LNCaP clone FGC (cell line): ENCODE measurements around the gene LGR5.

ENCODE experiments used
- DNase-seq: peaks from one replicate; pipeline ENCODE4 v3.0.0-alpha.2; 2011; ENCODE audit warnings: low read depth
- H3K4me3 ChIP-seq: 2 replicates; pipeline ENCODE4 v1.5.1; 2011; ENCODE audit warnings: mild to moderate bottlenecking, low read depth, low read length, control low read depth
- CTCF ChIP-seq: IDR thresholded peaks from 2 replicates; pipeline ENCODE4 v1.5.1; 2012; ENCODE audit warnings: mild to moderate bottlenecking; ENCODE audit not compliant: control insufficient read depth, insufficient read depth; ENCODE audit errors: extremely low read depth

LGR5 gene

GRCh38 chr12:71442567-71442931, 3.0 kb downstream of the LGR5 start:
- no peak for TF ChIP-seq CTCF
- no peak for DNase-seq
- H3K4me3 ChIP-seq = no peak overlapping the region

- TF ChIP-seq CTCF = no peak
- no peak overlapping the region for H3K4me3 ChIP-seq
- DNase-seq = no peak
These were observed 5.5 kb downstream of the LGR5 start for GRCh38 chr12:71445071-71445470.

- no peak overlapping the region for H3K4me3 ChIP-seq
- no peak for DNase-seq
- no peak for TF ChIP-seq CTCF
These were observed 8.1 kb downstream of the LGR5 start for GRCh38 chr12:71447691-71448132.

GRCh38 chr12:71448150-71448581, 8.6 kb downstream of the LGR5 start:
- TF ChIP-seq CTCF = no peak
- DNase-seq = no peak
- no peak overlapping the region for H3K4me3 ChIP-seq

- no peak for TF ChIP-seq CTCF
- H3K4me3 ChIP-seq = no peak overlapping the region
- no peak for DNase-seq
These were observed 9.9 kb downstream of the LGR5 start for GRCh38 chr12:71449373-71450070.

GRCh38 chr12:71452006-71452405, 12.4 kb downstream of the LGR5 start:
- no peak for DNase-seq
- TF ChIP-seq CTCF = no peak
- H3K4me3 ChIP-seq = no peak overlapping the region

DNA sequence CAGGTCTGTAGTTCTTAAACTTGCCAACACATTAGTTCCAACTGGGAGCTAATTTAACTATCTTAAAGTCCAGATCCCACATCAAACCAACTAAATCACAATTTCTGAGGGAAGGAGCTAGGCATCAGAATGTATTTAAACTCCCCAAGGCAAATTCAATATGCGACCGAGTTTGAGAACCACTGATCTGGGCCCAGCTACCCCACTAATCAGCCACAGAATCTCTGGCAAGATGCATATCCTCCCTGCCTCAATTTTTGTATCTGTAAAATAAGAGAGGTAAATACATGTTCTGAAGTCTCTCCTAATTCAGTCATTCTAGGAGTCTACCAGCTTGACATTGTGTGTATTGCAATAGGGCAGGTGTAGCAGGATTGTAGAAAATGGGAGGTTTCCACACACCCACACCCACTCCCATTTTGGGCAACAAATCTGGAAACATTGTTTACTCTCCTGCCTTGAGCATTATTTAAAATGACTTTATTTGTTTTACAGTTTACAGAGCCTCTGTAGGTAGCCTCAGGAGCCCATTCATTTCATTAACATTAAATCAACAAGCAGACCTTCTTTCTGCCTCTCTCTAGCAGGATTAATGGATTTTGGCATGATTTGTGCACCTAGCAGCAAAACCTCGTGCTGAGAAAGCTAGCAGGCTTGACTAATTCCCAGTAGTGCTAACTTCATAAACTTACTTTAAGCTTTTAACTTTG, 15.6 kb downstream of the LGR5 start:
- TF ChIP-seq CTCF = no peak
- no peak overlapping the region for H3K4me3 ChIP-seq
- DNase-seq = no peak
